Peyer's patch (tissue), 4 donors: ENCODE measurements around the gene DCDC2B.

Experiments used
- POLR2A ChIP-seq, 2 donors: fragments of 450-650 bp; IDR thresholded peaks; one replicate each; pipeline ENCODE4 v1.5.1; 2017; ENCODE audit warnings: antibody characterized with exemption in 2 of 2, mild to moderate bottlenecking in 2 of 2, moderate library complexity in 2 of 2
- TF ChIP-seq, protein P1 (sequence below), 6 experiments: fragments of 450-650 bp in 4 of 6; fragments of 200-600 bp in 2 of 6; sonication (generic) in 1 of 6; IDR thresholded peaks; one replicate each; pipeline ENCODE4 v1.5.1; 2017 to 2019; ENCODE audit warnings: antibody characterized with exemption in 6 of 6, mild to moderate bottlenecking in 3 of 6, moderate library complexity in 1 of 6

DNA sequence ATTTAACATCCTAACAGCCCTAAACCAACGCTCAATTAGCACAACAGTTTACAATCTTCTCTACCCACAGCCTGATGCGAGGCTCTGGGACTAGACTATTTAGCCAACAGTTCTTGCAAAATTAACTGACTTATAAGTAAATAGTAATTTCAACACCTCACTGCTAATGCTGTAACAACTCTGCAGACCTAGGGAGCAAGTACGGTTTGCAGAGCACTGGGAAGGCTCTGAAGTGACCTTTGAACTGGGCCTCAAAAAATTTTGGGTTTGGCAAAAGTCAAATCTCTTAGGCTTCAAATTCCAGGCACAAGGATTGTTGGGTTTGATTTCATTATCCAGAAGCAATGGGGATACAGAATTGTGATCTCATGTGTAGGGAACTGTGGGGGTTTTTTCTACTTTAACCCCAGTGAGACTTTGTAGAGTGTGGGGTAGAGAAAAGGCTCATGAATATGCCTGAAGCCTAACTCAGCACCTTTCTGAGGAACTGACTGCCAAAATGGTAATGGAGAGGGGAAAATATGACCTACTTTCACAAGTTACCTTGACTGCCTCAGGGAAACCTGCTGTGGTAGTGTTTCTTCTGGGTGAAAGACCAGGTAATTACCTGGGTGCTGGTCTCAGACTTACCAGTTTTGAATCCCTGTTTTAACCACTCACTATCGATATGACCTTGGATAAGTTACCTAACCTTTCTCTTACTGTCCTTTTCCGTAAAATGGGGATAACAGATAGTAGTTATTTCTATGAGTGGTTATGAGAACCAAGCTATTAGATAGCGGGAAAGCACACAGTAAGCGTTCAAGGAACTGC is 30.3 kb upstream of the DCDC2B start:
- TF ChIP-seq POLR2A (IDR thresholded peaks at IDR 0.05) = no peak
- TF ChIP-seq, protein P1, sequence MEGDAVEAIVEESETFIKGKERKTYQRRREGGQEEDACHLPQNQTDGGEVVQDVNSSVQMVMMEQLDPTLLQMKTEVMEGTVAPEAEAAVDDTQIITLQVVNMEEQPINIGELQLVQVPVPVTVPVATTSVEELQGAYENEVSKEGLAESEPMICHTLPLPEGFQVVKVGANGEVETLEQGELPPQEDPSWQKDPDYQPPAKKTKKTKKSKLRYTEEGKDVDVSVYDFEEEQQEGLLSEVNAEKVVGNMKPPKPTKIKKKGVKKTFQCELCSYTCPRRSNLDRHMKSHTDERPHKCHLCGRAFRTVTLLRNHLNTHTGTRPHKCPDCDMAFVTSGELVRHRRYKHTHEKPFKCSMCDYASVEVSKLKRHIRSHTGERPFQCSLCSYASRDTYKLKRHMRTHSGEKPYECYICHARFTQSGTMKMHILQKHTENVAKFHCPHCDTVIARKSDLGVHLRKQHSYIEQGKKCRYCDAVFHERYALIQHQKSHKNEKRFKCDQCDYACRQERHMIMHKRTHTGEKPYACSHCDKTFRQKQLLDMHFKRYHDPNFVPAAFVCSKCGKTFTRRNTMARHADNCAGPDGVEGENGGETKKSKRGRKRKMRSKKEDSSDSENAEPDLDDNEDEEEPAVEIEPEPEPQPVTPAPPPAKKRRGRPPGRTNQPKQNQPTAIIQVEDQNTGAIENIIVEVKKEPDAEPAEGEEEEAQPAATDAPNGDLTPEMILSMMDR (IDR thresholded peaks at IDR 0.05) = no peak
